Lung (tissue), 12 donors: Measurements from ENCODE around the gene SUMO3. TPM values are rescaled to one million over a fixed set of nuclear protein-coding genes. Genes with fewer than 3 reads are reported as not detected.
A peak's percentile ranks its signal among the peaks of the same experiment; 100 is the strongest.

Experiments
- ATAC-seq: fragments of 200-7000 bp; cut with Tn5 transposase; one replicate; pipeline ENCODE4 v1.9.1; 2020; ENCODE audit warnings: moderate number of reproducible peaks; ENCODE audit not compliant: insufficient read depth, low FRiP score
- DNase-seq, 3 donors: peaks; one replicate each; pipeline ENCODE4 v3.0.0-alpha.2; 2013 to 2017
- H3K27ac ChIP-seq, 2 donors: one replicate each; pipeline ENCODE4 v1.5.1; 2013; ENCODE audit warnings: mild to moderate bottlenecking in 2 of 2, moderate library complexity in 2 of 2, control low read depth in 1 of 2, inconsistent platforms in 1 of 2, low read depth in 1 of 2, low read length in 1 of 2
- H3K27me3 ChIP-seq, 3 donors: one replicate each; pipeline ENCODE4 v1.5.1; 2013; ENCODE audit warnings: low read length in 2 of 3; ENCODE audit not compliant: control insufficient read depth in 3 of 3, insufficient read depth in 3 of 3
- H3K36me3 ChIP-seq, 4 donors: one replicate each; pipeline ENCODE4 v1.5.1; 2013; ENCODE audit warnings: low read length in 4 of 4, mild to moderate bottlenecking in 1 of 4, moderate library complexity in 1 of 4; ENCODE audit not compliant: control insufficient read depth in 4 of 4, insufficient read depth in 4 of 4
- H3K4me1 ChIP-seq, 5 donors: one replicate each; pipeline ENCODE4 v1.5.1; 2013; ENCODE audit warnings: low read length in 5 of 5, mild to moderate bottlenecking in 2 of 5, moderate library complexity in 1 of 5; ENCODE audit not compliant: control insufficient read depth in 5 of 5, insufficient read depth in 5 of 5
- H3K4me3 ChIP-seq: one replicate; pipeline ENCODE4 v1.5.1; 2013; ENCODE audit warnings: mild to moderate bottlenecking, control low read depth, moderate library complexity
- H3K9ac ChIP-seq, 2 donors: one replicate each; pipeline ENCODE4 v1.5.1; 2013; ENCODE audit warnings: low read length in 2 of 2, control low read depth in 1 of 2; ENCODE audit not compliant: insufficient read depth in 1 of 2
- H3K9me3 ChIP-seq, 4 donors: one replicate each; pipeline ENCODE4 v1.5.1; 2013; ENCODE audit warnings: low read length in 3 of 4, mild to moderate bottlenecking in 1 of 4, moderate library complexity in 1 of 4; ENCODE audit not compliant: control insufficient read depth in 4 of 4, insufficient read depth in 3 of 4
- WGBS, 2 donors: extraction: QIAGEN DNeasy Blood & Tissue Kit; methylation state at CpG; one replicate each; pipeline ENCODE4 v1.1.7; 2013; 5-methylcytosine and 5-hydroxymethylcytosine counted together
- polyA plus RNA-seq, 2 donors: library from polyadenylated mRNA; stranded (reverse); fragments of 200-250 nt; gene quantifications; one replicate each; pipeline ENCODE4 v1.2.1, GENCODE V29; 2013
- total RNA-seq, 2 donors: library from RNA; depleted of rRNA in 1 of 2; stranded (reverse); fragments of >200 nt in 1 of 2; gene quantifications; one replicate each; pipeline ENCODE4 v1.2.1, GENCODE V29; 2014 to 2021
- TF ChIP-seq, protein P1 (sequence below): IDR thresholded peaks from 2 replicates; pipeline ENCODE4 v1.5.1; 2012; ENCODE audit warnings: mild to moderate bottlenecking; ENCODE audit errors: control extremely low read depth, extremely low read depth
- donor health status: control.
- donor health status: control.
- donor health status: Bipolar disorder and iron deficiency.
- donor health status: healthy.
- donor health status: DM: yes; HTN: yes; CAD: no.

Gene SUMO3
- total and polyA plus RNA-seq, 4 donors = 40.4 to 96.4 (median 66.0) TPM

DNA sequence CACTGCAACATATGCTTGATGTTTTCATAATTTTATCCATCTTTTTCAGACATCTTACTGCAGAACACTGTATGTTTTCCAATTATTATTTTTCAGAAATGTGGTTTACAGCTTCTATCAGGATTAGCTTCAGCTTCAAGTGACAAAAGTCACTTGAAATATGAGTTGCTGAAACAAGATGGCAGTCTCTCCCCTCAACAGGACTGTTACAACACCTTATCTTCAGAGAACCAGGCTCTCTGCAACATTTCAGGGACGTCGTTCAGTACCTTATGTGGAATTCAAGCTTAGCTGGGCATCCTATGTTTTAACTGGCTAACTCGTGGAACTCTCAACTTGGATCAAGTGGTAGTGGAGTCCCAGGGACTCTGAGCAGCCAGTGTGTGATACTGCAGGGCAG, 14.2 kb downstream of the SUMO3 start:
- H3K4me3 ChIP-seq = no peak overlapping the region
- TF ChIP-seq, protein P1, sequence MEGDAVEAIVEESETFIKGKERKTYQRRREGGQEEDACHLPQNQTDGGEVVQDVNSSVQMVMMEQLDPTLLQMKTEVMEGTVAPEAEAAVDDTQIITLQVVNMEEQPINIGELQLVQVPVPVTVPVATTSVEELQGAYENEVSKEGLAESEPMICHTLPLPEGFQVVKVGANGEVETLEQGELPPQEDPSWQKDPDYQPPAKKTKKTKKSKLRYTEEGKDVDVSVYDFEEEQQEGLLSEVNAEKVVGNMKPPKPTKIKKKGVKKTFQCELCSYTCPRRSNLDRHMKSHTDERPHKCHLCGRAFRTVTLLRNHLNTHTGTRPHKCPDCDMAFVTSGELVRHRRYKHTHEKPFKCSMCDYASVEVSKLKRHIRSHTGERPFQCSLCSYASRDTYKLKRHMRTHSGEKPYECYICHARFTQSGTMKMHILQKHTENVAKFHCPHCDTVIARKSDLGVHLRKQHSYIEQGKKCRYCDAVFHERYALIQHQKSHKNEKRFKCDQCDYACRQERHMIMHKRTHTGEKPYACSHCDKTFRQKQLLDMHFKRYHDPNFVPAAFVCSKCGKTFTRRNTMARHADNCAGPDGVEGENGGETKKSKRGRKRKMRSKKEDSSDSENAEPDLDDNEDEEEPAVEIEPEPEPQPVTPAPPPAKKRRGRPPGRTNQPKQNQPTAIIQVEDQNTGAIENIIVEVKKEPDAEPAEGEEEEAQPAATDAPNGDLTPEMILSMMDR = no peak
- ATAC-seq = no peak
- no peaks in the 10 kb centered on the region for H3K27me3 ChIP-seq
- H3K9ac ChIP-seq = no peak overlapping the region
- no peak overlapping the region for H3K27ac ChIP-seq
- WGBS, 2 donors = 58 to 59% methylated on average over 3 of the region's 3 CpGs
- H3K4me1 ChIP-seq = peaks cover 7 to 24% (median 10%) of the 10 kb centered on the region in 5 donors
- H3K36me3 ChIP-seq = peaks cover 8 to 30% (median 20%) of the 10 kb centered on the region in 4 donors
- no peak for DNase-seq
- no peaks in the 10 kb centered on the region for H3K9me3 ChIP-seq

DNA sequence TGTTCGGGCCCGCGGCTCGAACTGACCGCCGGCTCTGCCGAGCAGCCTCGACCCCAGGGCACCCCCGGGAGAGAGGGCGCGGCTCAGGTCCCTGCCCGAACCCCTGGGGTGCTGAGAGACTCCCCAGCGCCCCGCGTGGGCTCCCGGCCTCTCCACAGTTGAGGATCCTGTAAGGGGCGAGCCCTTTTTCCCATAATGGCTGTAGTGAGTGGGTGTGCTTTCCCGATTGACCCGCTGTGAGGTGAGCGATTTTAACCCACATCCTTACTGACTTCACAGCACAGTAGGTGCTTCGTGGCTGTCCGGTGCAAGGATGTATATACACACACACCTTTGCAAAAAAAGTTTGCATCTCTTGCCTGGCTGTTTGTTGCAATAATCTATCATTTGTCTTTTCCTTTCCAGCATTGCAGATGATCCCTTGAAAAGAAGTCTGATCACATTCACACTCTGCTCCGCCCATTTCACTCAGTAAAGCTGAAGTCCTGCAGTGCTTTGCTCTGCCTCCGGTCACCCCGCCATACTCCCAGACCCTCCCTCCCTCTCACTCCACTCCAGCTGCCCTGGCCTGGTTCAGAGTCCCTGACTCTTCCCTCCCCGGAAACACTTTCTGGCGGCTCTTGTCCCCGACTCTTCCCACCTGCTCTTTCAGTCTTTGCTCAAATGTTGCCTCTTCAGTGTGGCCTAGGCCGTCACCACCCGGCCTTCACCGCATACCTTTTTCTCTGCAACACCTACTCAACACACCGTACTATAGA, 15.3 kb downstream of the SUMO3 start:
- Histone ChIP-seq H3K9me3 (no peaks in the 10 kb centered on the region), H3K27me3 (no peaks in the 10 kb centered on the region), H3K9ac (peak overlapping the region in 1 of 2 donors; percentile 41), H3K36me3 (peaks cover 2 to 24% (median 14%) of the 10 kb centered on the region in 4 donors), H3K4me1 (peaks cover 7 to 28% (median 10%) of the 10 kb centered on the region in 5 donors), H3K27ac (no peak overlapping the region), H3K4me3 (peak overlapping the region; percentile 59)
- TF ChIP-seq, protein P1 = no peak
- 21 to 33% methylated on average over 27 to 32 of the region's 32 CpGs for WGBS, 2 donors
- DNase-seq (peak in 1 of 3 donors; percentile 26), ATAC-seq (no peak)

DNA sequence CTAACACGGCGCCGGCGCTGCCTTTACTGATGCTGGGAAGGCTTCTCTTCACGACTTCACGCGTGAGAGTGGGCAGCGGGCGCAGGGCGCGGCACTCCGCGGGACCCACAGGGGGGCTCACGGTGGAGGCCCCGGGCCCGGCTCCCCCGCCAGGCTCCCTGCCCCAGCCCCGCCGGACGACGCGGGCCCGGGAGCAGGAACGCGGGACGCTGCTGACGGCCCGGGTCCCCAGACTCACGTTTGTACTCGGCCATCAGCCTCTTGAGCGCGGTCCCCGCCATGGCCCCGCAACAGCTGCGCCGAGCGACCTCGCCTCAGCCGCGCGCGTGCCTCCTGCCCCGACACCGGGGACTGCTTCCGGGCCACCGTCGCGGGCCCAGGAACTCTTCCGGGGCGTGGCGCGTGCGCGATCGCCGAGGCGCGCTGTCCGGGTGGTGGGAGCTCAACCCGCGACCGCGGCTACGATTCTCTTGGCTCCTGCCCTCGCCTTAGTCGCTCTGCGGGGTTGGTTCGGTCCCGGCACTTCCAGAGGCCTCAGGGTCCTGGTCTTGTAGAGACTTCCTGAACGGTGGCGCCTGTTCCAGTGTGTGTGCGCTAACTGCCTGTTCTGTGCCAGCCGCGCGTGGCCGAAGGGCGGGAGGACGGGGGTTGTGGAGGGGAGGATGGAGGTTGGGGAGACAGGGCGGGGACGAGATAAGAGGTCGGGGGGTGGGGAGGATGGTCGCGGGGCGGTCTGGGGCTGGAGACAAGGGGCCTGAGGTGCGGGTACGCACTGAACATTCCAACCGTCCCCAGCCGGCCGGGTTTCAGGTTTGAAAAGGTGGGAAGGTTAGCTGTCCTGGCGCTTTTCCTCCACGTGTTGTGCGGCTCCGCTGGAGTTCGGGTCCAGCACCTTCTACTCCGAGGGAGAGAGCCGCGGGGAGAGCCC, 16.1 kb downstream of the SUMO3 start, which contains the start of gene UBE2G2:
TSS of gene UBE2G2 (minus strand) at position 353 of the 928 bp plus-strand sequence. CDS start at position 281, 72 bp downstream.
- WGBS, 2 donors = 1% methylated on average over 89 to 97 of the region's 97 CpGs
- peaks cover 2 to 20% (median 10%) of the 10 kb centered on the region in 4 donors for H3K36me3 ChIP-seq
- TF ChIP-seq, protein P1 = no peak
- H3K9me3 ChIP-seq = no peaks in the 10 kb centered on the region
- H3K9ac ChIP-seq = peak within 1 kb of the TSS; percentile 41 to 50
- ATAC-seq (peak; percentile 94), DNase-seq (peak; percentile 84 to 88 (median 85))
- peaks cover 7 to 28% (median 10%) of the 10 kb centered on the region in 5 donors for H3K4me1 ChIP-seq
- H3K27me3 ChIP-seq = no peaks in the 10 kb centered on the region
- peak within 1 kb of the TSS; percentile 86 to 89 for H3K27ac ChIP-seq
- H3K4me3 ChIP-seq = peak within 1 kb of the TSS; percentile 83
